H9 (cell line): ENCODE measurements around the gene SF3A1. TPM values are rescaled to one million over a fixed set of nuclear protein-coding genes. Genes with fewer than 3 reads are reported as not detected.

Experiments
- DNase-seq: peaks from one replicate; pipeline ENCODE4 v3.0.0-alpha.2; 2017
- H2AFZ ChIP-seq: one replicate; pipeline ENCODE4 v1.6.1; 2013; ENCODE audit warnings: mild to moderate bottlenecking, low read length, control low read depth, moderate library complexity
- H2AK5ac ChIP-seq: 2 replicates; pipeline ENCODE4 v1.6.1; 2013; ENCODE audit warnings: low read length, control low read depth, mixed read lengths; ENCODE audit not compliant: insufficient read length
- H2BK120ac ChIP-seq: one replicate; pipeline ENCODE4 v1.6.1; 2013; ENCODE audit warnings: low read depth, mild to moderate bottlenecking, low read length, control low read depth, inconsistent platforms; ENCODE audit not compliant: poor library complexity, severe bottlenecking
- H2BK12ac ChIP-seq: 2 replicates; pipeline ENCODE4 v1.6.1; 2013; ENCODE audit warnings: low read length, control low read depth, mixed read lengths, low read depth; ENCODE audit not compliant: insufficient read length
- H2BK15ac ChIP-seq: 2 replicates; pipeline ENCODE4 v1.6.1; 2013; ENCODE audit warnings: low read depth, low read length, control low read depth
- H2BK20ac ChIP-seq: one replicate; pipeline ENCODE4 v1.6.1; 2013; ENCODE audit warnings: low read depth, mild to moderate bottlenecking, low read length, control low read depth, inconsistent platforms; ENCODE audit not compliant: poor library complexity, severe bottlenecking
- H2BK5ac ChIP-seq: 2 replicates; pipeline ENCODE4 v1.6.1; 2013; ENCODE audit warnings: low read length, control low read depth, mixed read lengths; ENCODE audit not compliant: insufficient read length
- H3K14ac ChIP-seq: 2 replicates; pipeline ENCODE4 v1.6.1; 2013; ENCODE audit warnings: low read length, control low read depth; ENCODE audit not compliant: insufficient read depth
- H3K18ac ChIP-seq: 2 replicates; pipeline ENCODE4 v1.6.1; 2013; ENCODE audit warnings: low read depth, mild to moderate bottlenecking, mixed read lengths, low read length, control low read depth; ENCODE audit not compliant: insufficient read length
- H3K23ac ChIP-seq: 2 replicates; pipeline ENCODE4 v1.6.1; 2013; ENCODE audit warnings: low read length, control low read depth, mixed read lengths, low read depth; ENCODE audit not compliant: insufficient read length
- H3K23me2 ChIP-seq: 2 replicates; pipeline ENCODE4 v1.6.1; 2013; ENCODE audit warnings: low read depth, mild to moderate bottlenecking, mixed read lengths, low read length, control low read depth; ENCODE audit not compliant: insufficient read length, poor library complexity, severe bottlenecking
- H3K27ac ChIP-seq: 2 replicates; pipeline ENCODE4 v1.5.1; 2013; ENCODE audit warnings: low read length, control low read depth, mixed read lengths, low read depth; ENCODE audit not compliant: insufficient read length
- H3K27me3 ChIP-seq: 2 replicates; pipeline ENCODE4 v1.6.1; 2013; ENCODE audit warnings: low read length, control low read depth, inconsistent platforms; ENCODE audit not compliant: insufficient read depth
- H3K4ac ChIP-seq: 2 replicates; pipeline ENCODE4 v1.6.1; 2013; ENCODE audit warnings: low read depth, mild to moderate bottlenecking, control low read depth, inconsistent platforms, low read length, moderate library complexity
- H3K4me1 ChIP-seq: 2 replicates; pipeline ENCODE4 v1.6.1; 2013; ENCODE audit warnings: low read length, control low read depth, inconsistent platforms; ENCODE audit not compliant: insufficient read depth
- H3K4me2 ChIP-seq: 2 replicates; pipeline ENCODE4 v1.6.1; 2013; ENCODE audit warnings: low read length, control low read depth, mixed read lengths; ENCODE audit not compliant: insufficient read length, insufficient read depth
- H3K56ac ChIP-seq: 2 replicates; pipeline ENCODE4 v1.6.1; 2013; ENCODE audit warnings: low read depth, mild to moderate bottlenecking, mixed read lengths, low read length, control low read depth; ENCODE audit not compliant: insufficient read length
- H3K79me1 ChIP-seq: 2 replicates; pipeline ENCODE4 v1.6.1; 2013; ENCODE audit warnings: low read depth, mild to moderate bottlenecking, moderate library complexity, low read length, control low read depth, inconsistent platforms; ENCODE audit not compliant: insufficient read depth, poor library complexity, severe bottlenecking
- H3K79me2 ChIP-seq: 2 replicates; pipeline ENCODE4 v1.6.1; 2013; ENCODE audit warnings: low read length, control low read depth, inconsistent platforms; ENCODE audit not compliant: insufficient read depth
- H3K9ac ChIP-seq: 2 replicates; pipeline ENCODE4 v1.6.1; 2013; ENCODE audit warnings: low read length, control low read depth, mixed read lengths; ENCODE audit not compliant: insufficient read length; ENCODE audit errors: extremely low read depth
- H3K9me3 ChIP-seq: one replicate; pipeline ENCODE4 v1.6.1; 2013; ENCODE audit warnings: low read depth, low read length, inconsistent platforms; ENCODE audit not compliant: control insufficient read depth
- H3T11ph ChIP-seq: one replicate; pipeline ENCODE4 v1.6.1; 2013; ENCODE audit warnings: mild to moderate bottlenecking, low read length, control low read depth, inconsistent platforms
- H4K20me1 ChIP-seq: one replicate; pipeline ENCODE4 v1.6.1; 2013; ENCODE audit not compliant: control insufficient read depth, insufficient read length, insufficient read depth
- H4K5ac ChIP-seq: 2 replicates; pipeline ENCODE4 v1.6.1; 2013; ENCODE audit warnings: low read depth, mild to moderate bottlenecking, mixed read lengths, low read length, control low read depth; ENCODE audit not compliant: insufficient read length
- H4K8ac ChIP-seq: replicated peaks from 2 replicates; pipeline ENCODE4 v1.6.1; 2013; ENCODE audit warnings: low read length, control low read depth, mixed read lengths, low read depth; ENCODE audit not compliant: insufficient read length
- H4K91ac ChIP-seq: 2 replicates; pipeline ENCODE4 v1.6.1; 2013; ENCODE audit warnings: low read depth, mild to moderate bottlenecking, moderate library complexity, mixed read lengths, low read length, control low read depth; ENCODE audit not compliant: insufficient read length
- H3K27ac Mint-ChIP-seq, 3 experiments: 2 replicates in 2 of 3; 3 replicates in 1 of 3; pipeline ENCODE4 v1.8.0; 2020 to 2021; ENCODE audit warnings: mixed read lengths in 3 of 3, mild to moderate bottlenecking in 1 of 3, moderate library complexity in 1 of 3
- H3K27me3 Mint-ChIP-seq: 2 replicates; pipeline ENCODE4 v1.8.0; 2021; ENCODE audit warnings: low read depth, mild to moderate bottlenecking, moderate library complexity, mixed read lengths
- H3K36me3 Mint-ChIP-seq, 3 experiments: 2 replicates in 2 of 3; 3 replicates in 1 of 3; pipeline ENCODE4 v1.8.0; 2020 to 2021; ENCODE audit warnings: low read depth in 3 of 3, mixed read lengths in 3 of 3; ENCODE audit not compliant: insufficient read depth in 1 of 3
- H3K4me1 Mint-ChIP-seq, 2 experiments: 2 replicates each; pipeline ENCODE4 v1.8.0; 2020; ENCODE audit warnings: mixed read lengths in 2 of 2
- H3K4me3 Mint-ChIP-seq, 2 experiments: 2 replicates in 1 of 2; 3 replicates in 1 of 2; pipeline ENCODE4 v1.8.0; 2020 to 2021; ENCODE audit warnings: mild to moderate bottlenecking in 2 of 2, mixed read lengths in 2 of 2, moderate library complexity in 1 of 2
- H3K9me3 Mint-ChIP-seq, 2 experiments: 2 replicates in 1 of 2; 3 replicates in 1 of 2; pipeline ENCODE4 v1.8.0; 2020; ENCODE audit warnings: mild to moderate bottlenecking in 2 of 2, mixed read lengths in 2 of 2, moderate library complexity in 1 of 2
- WGBS: extraction: QIAGEN DNeasy Blood & Tissue Kit; methylation state at CpG from one replicate; pipeline ENCODE4 v1.1.7; 2013; ENCODE audit warnings: missing lambda C conversion rate, low lambda C conversion rate, mixed read lengths; ENCODE audit not compliant: insufficient read length; ENCODE audit errors: extremely low coverage; 5-methylcytosine and 5-hydroxymethylcytosine counted together
- total RNA-seq: library from RNA; stranded (reverse); gene quantifications from 2 replicates; pipeline ENCODE4 v1.2.1, GENCODE V29; 2021
- TF ChIP-seq, protein P1 (sequence below): fragments of 200-600 bp; sonication (generic); conservative IDR thresholded peaks from 3 replicates; pipeline ENCODE4 v1.8.0; 2021; ENCODE audit warnings: antibody characterized with exemption, mild to moderate bottlenecking

The SF3A1 gene
- total RNA-seq, 1 experiment from 2014 or later = 225 TPM

DNA sequence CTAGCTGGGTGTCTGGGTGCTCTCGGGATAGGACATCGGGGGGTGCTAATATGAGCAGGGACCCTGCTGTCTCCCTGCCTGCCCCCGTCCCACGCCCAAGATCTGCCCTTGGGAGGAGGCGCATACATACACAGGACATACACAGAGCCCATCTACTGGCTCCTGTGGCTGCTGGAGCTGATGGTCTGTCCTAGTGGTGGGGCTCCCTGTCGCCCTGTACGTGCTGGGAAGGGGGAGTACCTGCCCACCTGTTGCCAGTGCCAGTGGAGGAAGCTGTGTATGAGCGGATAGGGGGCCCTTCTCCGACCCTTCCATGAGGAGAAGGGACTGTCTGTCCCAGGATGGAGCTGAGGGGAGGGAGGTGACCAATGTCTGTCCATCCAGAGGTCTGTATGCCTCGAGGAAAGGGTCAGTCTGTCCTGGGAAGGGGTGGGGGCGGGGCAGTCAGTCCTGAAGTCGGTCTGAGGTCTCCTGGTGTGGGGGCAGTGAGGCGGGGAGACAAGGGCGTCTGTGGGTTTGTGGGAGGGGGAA lies 30.9 kb downstream of the SF3A1 start:
- Histone ChIP-seq H3K27ac (no peak overlapping the region), H3K79me1 (no peaks in the 10 kb centered on the region), H3K23ac (no peak overlapping the region), H4K20me1 (peaks cover 2% of the 10 kb centered on the region), H3K56ac (no peak overlapping the region), H3K27me3 (no peaks in the 10 kb centered on the region), H3K4me2 (peak overlapping the region; percentile 78), H4K8ac (no peak overlapping the region), H2AK5ac (no peak overlapping the region), H4K91ac (no peak overlapping the region), H2BK5ac (no peak overlapping the region), H3T11ph (no peak overlapping the region), H2BK12ac (no peak overlapping the region), H2AFZ (no peak overlapping the region), H4K5ac (no peak overlapping the region), H3K18ac (no peak overlapping the region), H3K4me1 (no peaks in the 10 kb centered on the region), H3K9ac (no peak overlapping the region), H3K79me2 (no peaks in the 10 kb centered on the region), H2BK20ac (no peak overlapping the region), H3K9me3 (no peaks in the 10 kb centered on the region), H2BK15ac (no peak overlapping the region), H3K4ac (no peak overlapping the region), H3K23me2 (peaks cover 4% of the 10 kb centered on the region), H2BK120ac (no peak overlapping the region), H3K14ac (no peak overlapping the region)
- H3K36me3 Mint-ChIP-seq = peaks cover 2 to 6% (median 5%) of the 10 kb centered on the region in 3 experiments; a peak in 4 of 7 replicates
- H3K9me3 Mint-ChIP-seq = no peaks in the 10 kb centered on the region
- H3K27ac Mint-ChIP-seq = no peak overlapping the region
- DNase-seq = no peak
- TF ChIP-seq, protein P1, sequence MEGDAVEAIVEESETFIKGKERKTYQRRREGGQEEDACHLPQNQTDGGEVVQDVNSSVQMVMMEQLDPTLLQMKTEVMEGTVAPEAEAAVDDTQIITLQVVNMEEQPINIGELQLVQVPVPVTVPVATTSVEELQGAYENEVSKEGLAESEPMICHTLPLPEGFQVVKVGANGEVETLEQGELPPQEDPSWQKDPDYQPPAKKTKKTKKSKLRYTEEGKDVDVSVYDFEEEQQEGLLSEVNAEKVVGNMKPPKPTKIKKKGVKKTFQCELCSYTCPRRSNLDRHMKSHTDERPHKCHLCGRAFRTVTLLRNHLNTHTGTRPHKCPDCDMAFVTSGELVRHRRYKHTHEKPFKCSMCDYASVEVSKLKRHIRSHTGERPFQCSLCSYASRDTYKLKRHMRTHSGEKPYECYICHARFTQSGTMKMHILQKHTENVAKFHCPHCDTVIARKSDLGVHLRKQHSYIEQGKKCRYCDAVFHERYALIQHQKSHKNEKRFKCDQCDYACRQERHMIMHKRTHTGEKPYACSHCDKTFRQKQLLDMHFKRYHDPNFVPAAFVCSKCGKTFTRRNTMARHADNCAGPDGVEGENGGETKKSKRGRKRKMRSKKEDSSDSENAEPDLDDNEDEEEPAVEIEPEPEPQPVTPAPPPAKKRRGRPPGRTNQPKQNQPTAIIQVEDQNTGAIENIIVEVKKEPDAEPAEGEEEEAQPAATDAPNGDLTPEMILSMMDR = no peak
- WGBS = no CpG with 5 or more reads among the region's 14 CpGs
- no peaks in the 10 kb centered on the region; the same call in 1 of the 2 replicates for H3K27me3 Mint-ChIP-seq
- peaks cover 24 to 29% of the 10 kb centered on the region in 2 experiments for H3K4me1 Mint-ChIP-seq
- peak overlapping the region; percentile 79 to 82 for H3K4me3 Mint-ChIP-seq
